T-helper 9 cell (primary cell): ENCODE data around the gene JAM2.
"Not testable (repeated sequence)": the region's sequence is repeated elsewhere in the genome, so short reads cannot be mapped to it uniquely, and the experiment has no call there.

Experiments used
- DNase-seq: peaks from one replicate; pipeline ENCODE4 v3.0.0-alpha.2; 2020
- total RNA-seq, 2 donors: gene quantifications; one replicate each; lab custom pipeline; 2026; lab: John Stamatoyannopoulos, UW

The JAM2 gene
- 0 to 0.49 reads per million in 2 donors for total RNA-seq

- peak; percentile 23 for DNase-seq
Measured at GRCh38 chr21:25638660-25639550, at the start of gene JAM2. TSS of gene JAM2 (plus strand) at chr21:25639258. CDS start at chr21:25639822, 564 bp downstream.

- DNase-seq, result no peak
Measured at GRCh38 chr21:25589887-25590286, 49.2 kb upstream of the JAM2 start.

- peak; percentile 74 for DNase-seq
Measured at GRCh38 chr21:25607151-25608043, 31.7 kb upstream of the JAM2 start, which contains the start of gene MRPL39. TSS of gene MRPL39 (minus strand) at chr21:25607481. CDS start at chr21:25607475, 6 bp downstream.

GRCh38 chr21:25608044-25608737 is 30.9 kb upstream of the JAM2 start:
- DNase-seq, result peak; percentile 66

- DNase-seq, result no peak
Measured at GRCh38 chr21:25614441-25614840, 24.6 kb upstream of the JAM2 start.

DNA sequence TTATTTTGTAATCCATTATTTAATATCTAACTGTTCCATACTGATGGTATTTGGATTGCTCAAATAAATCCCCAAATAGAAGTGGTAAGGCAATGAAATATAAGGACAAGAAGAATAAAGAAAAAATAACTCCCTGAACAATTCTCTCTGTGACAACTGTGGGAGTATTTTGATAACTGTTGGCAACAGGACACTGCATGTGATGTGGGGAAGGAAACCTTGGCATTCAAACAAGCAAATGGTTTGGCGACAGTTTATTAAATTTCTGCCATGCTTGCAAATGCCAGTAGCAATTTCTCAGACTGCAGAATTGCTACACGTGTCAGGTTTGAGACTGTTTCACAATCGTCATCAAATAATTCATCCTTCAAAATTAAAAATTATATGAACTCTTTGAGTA is 23.2 kb upstream of the JAM2 start:
- no peak for DNase-seq

GRCh38 chr21:25619198-25619597 is 19.9 kb upstream of the JAM2 start:
- DNase-seq, result no peak

GRCh38 chr21:25624511-25624910 is 14.5 kb upstream of the JAM2 start:
- no peak for DNase-seq

DNA sequence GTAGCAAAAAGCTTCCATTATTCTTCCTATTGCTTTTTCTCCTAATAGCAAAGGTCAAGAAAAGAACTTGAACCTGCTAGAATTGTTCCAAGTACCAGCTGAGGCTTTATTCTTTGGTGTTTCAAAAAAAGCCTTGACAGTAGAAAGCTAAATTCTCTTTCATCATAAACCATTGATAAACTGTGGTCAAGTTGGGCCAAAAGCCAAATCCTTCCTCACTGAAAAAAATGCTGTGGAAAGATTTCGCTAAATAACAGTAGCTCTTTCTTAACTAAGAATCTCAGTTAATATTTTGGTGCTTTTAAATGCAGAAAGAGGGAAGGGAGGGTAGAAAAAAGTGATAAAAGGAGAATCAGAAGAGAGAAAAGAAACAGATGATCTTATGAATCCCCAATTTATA is 14.0 kb upstream of the JAM2 start:
- no peak for DNase-seq

GRCh38 chr21:25625776-25626555 is 13.1 kb upstream of the JAM2 start:
- DNase-seq, result not testable (repeated sequence)

DNA sequence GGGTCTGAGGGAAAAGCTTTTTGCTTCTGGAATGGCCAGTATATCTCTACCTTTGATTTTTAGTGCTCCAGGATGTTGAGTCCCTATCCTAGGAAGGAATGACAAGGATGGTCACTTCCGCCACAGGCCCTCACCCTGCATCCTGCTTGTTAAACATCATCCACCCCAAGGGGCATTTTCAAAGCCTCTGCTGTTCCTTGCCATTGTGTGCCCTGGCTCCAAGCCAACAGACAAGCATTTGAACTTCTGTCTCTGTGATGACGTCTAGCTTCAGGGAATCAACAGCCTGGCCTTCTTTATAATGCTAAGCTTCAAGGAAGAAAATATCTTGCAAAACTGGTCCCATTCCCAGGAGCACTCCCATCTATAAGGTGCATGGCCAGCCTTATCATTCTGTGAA is 12.3 kb upstream of the JAM2 start:
- DNase-seq, result no peak

- DNase-seq, result no peak
Measured at GRCh38 chr21:25632296-25632695, 6.8 kb upstream of the JAM2 start.

GRCh38 chr21:25635310-25635709 is 3.7 kb upstream of the JAM2 start:
- DNase-seq, result no peak

DNA sequence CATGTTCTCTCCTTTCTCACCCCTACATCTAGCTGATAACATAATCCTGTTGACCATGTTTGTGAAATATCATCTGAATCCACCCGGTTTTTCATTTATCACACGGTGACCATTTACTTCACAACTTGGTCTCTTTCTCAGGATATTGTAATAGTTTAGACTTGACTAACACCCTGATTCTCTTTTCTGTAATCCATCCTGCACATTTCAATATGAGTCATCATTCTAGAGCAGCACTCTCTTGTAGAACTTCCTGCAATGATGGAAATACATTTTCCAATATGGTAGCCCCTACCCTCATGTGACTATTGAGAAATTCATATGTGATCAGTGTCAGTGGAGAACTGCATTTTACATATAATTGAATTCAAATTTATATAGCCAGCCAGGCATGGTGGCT is 2.3 kb upstream of the JAM2 start:
- DNase-seq, result no peak

- DNase-seq, result no peak
Measured at GRCh38 chr21:25637851-25638659, 1.0 kb upstream of the JAM2 start.

- DNase-seq, result peak; percentile 23
Measured at GRCh38 chr21:25639551-25640201, 618 bp downstream of the JAM2 start.

GRCh38 chr21:25640202-25640942 is 1.3 kb downstream of the JAM2 start:
- DNase-seq, result peak; percentile 2

DNA sequence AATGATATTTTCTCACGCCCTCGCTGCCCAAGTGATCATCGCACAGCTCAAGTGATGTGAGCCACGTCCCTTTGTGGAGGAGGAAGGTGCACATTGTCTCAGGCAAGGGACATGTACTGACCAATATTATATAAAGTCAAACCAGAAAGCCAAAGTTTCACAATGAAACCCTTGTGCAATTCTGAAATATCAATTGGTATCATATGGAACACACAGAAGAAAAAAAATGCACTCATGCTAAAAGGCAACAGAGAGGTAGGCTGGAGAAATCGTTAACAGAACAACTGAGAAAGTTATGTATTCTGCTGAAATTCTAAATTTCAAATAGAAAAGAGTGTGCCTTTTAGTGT is 1.9 kb downstream of the JAM2 start:
- DNase-seq, result no peak

DNA sequence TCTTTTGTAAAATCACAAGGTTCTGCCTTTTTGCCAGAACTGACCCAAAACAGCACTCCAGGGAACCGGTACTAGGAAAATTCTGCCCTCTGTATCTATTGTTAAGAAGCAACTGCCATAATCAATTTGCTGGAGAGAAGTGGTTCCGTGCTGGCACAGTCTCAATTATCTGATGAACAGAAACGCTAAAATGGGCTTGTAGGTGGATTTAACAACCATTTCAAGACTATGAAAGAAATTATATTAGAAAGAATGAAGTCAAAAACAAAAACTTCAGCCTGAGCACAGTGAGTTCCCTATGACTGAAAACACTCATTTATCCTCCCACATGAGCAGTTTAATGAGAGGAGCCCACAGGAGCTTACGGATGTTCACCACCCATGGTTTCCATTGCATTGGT is 4.4 kb downstream of the JAM2 start:
- no peak for DNase-seq

- no peak for DNase-seq
Measured at GRCh38 chr21:25646474-25646873, 7.4 kb downstream of the JAM2 start.
